Activated T-cell treated with anti-CD3 and anti-CD28 coated beads for 48 hours (primary cell): ENCODE results near the gene ZNF236.

ENCODE experiments used
- DNase-seq: peaks from one replicate; pipeline ENCODE4 v3.0.0-alpha.2; 2020; ENCODE audit warnings: low read depth

ZNF236 gene

DNA sequence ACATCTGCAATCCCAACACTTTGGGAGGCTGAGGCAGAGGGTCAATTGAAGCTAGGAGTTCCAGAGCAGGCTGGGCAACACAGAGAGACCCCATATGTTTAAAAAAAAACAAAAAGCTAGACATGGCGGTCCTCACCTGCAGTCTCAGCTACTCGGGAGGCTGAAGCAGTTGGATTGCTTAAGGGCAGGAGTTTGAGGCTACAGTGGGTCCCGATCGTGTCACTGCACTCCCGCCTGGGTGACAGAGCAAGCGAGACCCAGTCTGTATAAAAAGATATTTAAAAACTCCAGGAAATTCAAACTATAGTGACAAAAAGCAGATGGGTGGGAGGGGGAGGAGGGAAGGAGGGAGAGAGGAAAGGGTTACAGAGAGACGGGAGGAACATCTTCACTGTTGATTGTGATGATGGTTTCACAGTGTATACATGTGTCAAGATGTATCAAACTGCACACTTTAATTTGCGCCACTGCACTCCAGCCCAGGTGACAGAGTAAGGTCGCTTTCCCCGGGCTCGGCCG is 942 bp upstream of the ZNF236 start:
- DNase-seq, result no peak

DNA sequence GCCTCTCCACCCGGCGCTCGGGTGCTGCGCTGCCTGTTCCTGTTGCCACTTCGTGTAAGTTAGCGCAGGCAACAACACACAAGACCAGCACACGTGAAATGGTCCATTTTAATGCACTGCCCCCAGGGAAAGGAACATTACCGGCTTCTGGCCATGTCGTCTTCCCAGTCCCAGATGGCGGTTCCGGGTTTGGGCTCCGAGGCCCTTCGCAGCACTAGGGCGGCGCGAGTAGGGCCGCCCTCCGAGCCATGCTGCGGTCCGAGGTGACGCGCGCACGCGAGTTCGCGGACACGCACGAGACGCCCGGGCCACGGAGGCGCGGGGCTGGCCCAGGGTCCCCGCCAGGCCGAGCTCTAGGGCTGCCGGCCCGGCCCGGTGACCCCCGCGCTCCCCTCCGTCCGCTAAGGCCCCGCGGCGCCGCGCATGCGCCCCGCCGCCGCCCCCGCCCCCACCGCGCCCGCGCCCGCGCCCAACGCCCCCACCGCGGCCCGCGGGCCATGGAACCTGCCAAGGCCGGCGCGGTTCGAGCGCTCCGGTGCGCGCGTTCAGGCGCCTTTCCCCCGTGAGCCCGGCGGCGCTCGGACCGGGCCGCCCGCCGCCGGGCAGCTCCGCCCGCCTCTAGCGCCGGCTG is 367 bp upstream of the ZNF236 start:
- peak; percentile 54 for DNase-seq

DNA sequence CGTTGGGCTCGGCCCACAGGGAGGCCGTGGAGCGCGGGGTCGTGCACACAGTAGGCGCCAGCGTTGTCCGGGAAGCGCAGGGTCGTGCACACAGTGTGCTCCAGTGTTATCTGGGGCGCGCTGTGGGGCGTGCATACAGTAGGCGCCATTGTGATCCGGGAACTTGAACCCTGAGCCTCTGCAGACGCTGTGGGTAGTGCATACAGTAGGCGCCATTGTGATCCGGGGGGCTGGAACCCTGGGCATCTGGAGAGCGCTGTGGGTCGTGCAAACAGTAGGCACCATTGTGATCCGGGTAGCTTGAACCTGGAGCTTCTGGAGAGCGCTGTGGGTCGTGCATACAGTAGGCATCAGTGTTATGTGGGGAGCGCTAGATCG is 793 bp downstream of the ZNF236 start:
- DNase-seq, result no peak

DNA sequence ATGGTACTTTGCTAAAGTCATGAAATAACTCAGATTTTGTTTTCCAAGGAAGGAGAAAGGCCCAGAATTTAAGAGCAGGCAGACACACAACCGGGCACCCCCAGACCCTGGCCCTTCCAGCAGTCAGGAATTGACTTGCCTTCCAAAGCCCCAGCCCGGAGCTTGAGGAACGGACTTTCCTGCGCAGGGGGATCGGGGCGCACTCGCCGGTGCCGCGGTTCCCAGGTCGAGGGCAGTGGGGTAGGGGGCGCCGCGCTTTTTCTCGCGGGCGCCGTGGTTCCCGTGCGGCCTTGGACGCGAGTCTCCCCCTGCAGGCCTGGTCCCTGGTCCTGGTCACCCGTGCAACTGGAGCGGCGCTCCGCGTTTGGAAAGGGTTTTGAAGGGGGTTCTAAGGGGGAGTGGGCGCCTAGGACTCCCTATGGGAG is 1.2 kb downstream of the ZNF236 start:
- DNase-seq, result no peak

DNA sequence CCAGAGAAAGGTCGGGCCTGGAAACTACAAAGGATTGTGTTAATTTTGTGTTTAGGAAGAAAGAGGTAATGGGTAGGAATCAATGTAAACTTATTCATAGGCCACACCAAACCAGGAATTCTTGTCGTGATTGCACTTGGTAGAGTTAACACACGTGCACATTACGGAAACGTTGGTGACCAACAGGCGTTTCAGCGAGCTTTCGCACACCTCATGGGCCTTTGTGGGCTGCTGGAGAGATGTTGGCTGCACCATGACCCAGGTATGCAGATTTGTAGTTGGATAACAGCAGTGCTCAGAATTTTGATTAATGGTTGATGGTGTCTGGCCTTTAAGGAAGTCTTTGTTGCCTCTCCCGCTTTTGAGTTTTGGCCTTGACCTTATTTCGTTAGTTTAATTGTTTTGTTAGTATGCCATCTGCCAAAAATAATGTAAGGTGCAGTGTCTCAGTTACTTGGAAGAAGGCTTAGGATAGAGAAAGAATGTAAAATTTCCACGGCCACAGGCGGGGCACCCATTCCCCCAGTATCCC is 1.9 kb downstream of the ZNF236 start:
- DNase-seq, result no peak

DNA sequence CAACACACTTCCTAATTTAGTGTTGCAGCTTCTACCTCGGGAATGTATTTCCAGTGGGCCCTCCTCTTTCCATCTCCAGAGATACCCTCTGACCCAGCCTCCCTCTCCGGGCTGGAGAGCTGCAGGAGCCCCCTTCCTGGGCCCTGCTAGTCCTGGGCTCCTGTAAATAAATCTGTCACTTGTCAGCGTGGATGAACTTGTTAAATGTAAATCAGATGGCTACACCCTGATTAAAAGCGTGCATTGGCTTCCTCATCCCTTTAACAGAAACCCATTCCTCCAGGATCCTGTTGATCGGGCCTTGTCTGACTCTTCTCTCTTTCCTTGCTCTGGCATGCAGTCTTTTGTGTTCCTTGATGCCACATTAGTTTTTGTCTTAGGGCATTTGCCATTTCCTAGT is 2.4 kb downstream of the ZNF236 start:
- no peak for DNase-seq

DNA sequence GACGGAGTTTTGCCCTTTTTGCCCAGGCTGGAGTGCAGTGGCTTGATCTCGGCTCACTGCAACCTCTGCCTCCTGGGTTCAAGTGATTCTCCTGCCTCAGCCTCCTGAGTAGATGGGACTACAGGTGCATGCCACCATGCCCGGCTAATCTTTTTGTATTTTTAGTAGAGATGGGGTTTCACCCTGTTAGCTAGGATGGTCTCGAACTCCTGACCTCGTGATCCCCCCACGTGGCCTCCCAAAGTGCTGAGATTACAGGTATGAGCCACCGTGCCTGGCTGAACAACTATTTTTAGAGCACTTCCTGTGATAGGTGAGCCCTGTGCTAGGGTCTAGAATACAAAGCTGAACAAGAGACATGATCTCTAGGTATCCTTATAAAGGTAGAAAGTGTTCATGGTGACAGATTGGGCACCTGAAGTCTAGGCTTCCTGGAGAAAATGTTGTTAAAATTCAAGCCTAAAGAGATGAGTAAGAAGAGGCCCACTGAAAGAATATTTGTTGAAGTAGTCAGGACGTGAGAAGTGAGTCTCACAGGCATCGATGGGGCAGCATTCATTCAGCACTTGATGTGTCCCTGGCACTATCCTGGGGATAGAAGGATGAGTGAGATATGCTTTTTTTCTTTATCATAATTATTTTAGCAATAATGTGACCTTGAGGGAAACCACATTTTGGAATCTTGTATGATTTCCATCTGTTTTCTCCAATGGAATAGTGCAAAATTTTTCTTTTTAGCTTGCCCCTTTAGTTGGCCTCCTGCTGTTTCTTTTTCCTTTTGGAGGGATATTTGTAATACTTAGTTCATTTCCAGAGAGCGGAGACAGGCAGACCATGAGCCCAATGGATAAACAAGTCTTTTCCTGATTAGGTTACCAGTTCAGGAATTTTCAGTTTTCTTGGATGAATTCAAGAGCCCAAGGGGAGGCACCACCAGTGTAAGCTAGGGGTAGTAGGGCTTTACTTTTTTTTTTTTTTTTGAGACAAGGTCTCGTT is 5.1 kb downstream of the ZNF236 start:
- DNase-seq, result no peak

DNA sequence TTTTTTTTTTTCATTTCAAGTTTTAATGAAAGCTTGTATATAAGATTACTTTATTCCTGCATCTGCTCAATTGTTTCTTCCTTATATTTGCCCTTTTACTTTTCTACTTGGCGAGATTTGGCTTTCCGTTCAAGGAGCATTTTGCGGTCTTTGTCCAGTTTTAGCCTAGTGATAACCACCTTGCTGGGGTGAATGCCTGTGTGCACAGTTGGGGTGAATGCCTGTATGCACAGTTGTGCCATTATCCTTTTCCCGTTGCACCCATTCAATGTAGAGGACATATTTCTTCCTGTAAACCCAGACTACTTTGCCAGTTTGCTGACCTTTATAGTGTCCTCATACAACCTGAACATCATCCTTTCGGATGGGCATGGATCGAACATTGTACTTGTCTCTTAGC is 12.0 kb downstream of the ZNF236 start:
- DNase-seq, result no peak

DNA sequence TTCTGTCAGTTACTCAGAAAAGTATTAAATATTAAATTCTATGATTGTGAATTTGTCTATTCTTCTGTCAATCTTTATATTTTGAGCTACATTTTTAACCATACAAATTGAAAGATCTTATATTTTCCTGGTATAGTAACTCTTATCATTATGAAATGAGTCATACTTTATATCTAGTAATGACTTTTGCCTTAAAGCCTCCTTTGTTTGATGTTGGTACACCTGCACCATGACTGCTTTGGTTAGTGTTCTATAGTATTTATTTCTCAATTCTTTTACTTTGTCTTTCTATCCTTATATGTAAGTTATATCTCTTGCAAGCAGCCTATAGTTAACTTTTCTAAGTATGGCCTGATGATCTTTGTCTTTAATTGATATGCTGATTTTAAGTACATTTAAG is 13.0 kb downstream of the ZNF236 start:
- DNase-seq, result no peak

DNA sequence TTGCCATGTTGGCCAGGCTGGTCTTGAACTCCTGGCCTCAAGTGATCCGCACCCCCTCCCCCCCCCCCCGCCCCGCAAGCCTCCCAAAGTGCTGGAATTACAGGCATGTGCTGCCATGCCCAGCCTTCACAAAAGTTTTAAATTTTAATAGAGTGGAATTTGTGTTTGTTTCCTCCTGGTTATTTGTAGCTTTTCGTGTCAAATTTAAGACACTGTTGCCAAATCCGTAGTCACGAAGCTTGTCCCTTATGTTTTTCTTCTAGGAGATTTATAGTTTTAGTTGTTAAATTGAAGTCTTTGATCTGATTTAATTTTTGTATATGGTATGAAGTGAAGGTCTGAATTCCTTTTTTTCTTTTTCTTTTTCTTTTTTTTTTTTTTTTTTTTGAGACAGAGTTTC is 14.7 kb downstream of the ZNF236 start:
- DNase-seq, result no peak

DNA sequence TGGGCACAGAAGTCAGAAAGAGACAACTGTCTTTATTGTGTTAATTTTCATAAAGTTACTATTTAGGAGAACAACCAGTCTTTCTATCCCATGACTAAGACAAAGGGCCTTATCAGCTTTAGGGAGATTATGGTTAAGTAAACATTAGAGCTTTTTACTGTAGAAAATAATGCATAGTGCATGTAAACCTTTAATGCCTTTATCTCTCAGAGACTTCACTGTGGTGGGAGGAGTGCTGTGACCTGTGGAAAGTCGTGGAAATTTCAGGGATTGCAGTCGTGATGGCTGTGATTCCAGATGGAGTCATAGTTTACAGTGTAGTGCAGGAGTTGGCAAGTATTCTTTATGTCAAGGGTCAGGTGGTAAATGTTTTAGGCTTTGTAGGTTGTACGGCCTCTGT is 15.8 kb downstream of the ZNF236 start:
- no peak for DNase-seq

DNA sequence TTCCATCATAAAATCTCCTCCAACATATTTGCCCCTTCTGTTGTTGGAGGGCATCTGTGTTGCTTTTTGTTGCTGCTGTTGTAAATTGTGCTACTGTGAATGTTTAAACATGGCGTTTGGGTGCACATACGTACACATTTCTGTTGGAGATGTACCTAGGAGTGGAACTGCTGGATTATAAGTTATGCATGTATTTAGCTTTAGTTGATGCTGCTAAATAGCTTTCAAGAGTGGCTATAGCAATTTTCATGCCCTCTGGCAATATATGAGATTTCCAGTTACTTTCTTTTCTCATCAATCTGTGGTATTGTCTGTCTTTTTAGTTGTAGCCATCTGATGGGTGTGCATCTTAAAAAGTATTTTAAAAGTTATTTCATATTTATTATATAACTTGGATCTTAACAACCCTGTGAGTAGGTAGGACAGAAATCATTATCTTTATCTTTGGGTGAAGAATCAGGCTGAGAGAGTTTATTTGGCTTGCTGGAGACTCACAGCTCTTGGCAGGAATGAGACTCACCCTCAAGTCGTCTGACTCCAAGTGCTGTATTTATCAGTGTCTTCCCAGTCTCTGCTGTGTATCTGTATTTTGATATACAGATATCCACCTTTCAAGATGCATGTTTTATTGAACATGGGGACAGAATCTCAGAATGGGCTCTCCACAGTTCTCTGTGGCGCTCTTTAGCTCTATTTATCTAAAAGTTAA is 16.9 kb downstream of the ZNF236 start:
- no peak for DNase-seq

DNA sequence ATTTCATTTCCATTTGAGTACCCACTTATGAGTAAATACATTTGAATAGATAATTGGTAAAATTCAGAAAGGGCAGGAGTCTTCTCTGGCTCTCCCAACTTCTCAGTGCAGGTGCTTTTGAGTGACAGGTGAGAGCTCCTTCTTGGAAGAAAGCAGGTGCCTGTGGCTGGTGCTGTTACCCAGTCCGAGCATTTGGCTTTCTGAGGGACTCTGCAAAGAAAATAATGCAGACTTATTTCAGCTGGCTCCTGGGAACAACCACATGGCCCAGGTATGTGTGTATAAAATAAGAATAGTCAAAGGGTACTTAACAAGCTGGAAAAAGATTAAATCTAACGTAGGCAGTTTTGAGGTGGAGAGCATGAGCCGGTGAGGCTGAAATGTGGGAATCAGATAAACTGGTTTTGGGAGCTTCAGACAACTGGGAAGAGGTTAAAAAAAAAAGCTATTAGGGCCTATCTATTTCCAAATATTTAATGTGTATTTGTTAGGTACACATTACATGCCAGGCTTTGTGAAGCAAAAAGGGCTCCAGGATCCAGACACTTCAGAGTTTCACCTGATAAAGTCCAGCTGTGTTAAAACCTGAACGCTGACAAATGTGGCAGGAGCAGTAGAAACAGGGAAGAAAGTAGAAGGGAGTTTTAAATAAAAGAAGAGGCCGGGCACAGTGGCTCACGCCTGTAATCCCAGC is 20.6 kb downstream of the ZNF236 start:
- DNase-seq, result no peak

DNA sequence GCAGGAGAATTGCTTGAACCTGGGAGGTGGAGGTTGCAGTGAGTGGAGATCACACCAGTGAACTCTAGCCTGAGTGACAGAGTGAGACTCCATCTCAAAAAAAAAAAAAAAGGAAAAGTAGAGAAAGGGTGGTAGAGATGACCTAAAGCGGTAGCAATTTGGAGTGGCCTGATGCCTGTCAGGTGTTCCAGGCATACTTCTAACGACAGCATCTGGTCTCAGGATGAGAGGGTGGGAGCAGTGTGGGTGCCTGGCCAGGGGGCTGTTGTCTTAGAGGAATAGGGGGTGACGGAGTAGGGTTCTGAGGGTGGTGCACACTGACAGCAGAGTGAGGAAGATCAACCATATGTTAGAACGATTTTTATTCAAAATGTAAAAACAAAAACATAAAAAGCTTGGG is 21.8 kb downstream of the ZNF236 start:
- DNase-seq, result no peak

DNA sequence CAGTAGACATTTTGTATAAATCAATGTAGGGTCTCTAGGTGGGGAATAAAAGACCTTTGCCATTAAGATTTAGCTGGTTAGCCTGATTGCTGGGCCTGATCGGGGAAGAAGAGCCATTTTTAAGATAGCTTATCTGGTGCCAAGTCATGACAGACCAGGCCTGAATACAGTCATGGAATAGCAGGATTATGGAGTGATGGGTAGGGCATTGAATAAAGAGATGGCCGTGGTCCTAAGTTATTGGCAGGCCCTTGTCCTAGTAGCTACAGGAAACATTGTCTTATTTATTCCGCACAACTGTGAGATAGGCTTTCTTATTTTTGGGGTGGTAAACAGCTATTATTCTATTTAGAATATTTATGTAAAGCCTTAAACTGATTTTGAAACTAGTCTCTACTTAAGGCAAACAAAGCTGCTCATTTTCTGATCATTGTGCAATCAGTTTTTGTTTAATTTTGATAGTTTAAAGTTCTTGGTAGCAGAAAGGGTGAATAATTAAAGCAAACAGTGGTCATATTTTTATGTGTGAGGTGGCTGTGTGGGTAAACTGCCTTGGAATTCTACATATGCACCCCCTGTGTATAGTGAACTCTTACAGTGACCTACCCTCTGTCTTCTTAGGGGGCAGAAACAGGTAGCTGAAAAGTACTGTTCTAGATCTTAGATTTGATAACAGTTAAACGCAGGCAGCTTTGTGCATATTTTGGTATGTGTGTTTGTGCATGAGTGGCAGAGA is 22.6 kb downstream of the ZNF236 start:
- no peak for DNase-seq

DNA sequence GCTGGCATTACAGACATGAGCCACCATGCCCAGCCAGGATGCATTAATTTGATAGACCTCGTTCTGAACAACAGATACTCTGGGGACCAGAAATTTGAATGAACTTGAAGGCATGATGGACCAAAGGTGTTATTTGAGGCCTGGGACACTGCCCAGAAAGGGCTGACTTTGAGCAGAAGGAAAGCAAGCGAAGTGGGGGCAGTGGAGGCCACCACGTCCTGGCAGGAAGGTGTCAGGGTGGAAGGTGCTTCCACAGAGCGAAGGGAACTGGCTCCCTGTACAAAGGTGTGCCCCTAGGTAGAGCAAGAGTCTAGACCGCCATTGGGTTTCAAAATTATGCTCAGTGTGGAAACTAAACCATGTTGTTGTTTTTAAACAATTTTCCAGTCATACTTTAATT is 23.9 kb downstream of the ZNF236 start:
- no peak for DNase-seq

DNA sequence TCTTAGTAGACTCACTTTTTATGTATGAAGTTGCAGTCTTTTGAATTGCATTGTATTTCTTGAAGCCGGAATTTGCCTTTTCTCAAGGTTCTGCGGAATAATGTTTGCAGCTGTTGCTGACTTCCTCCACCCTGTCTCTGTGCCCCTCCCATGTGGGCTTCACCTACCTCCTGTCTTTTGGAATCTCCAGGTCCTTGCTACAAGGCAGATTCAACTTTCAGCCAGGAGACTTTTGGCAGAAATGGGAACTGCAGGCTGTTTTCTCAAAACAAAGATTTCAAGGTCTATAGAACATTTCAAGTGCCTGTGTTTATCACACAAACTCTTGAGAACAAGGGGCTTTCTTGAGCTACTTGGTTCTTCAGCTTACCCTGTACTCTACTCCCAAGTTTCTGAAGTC is 25.6 kb downstream of the ZNF236 start:
- no peak for DNase-seq

DNA sequence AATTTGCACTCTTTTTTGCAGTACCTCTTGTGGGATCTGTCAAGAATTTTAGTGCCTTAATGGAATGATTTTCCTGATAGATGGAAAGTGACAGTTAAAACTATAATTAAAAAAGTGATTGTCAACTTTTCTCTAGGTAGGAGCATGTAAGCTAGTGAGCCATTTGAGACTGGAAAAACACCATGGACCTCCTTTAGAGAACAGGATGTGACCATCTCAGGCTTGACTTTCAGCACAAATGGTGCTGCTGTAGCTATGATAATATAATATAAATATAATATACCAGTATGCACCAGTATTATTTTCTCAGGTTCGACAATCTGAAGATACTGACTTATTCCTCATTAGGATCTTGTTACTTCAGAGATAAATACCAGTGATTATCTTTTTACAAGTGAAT is 27.8 kb downstream of the ZNF236 start:
- no peak for DNase-seq

DNA sequence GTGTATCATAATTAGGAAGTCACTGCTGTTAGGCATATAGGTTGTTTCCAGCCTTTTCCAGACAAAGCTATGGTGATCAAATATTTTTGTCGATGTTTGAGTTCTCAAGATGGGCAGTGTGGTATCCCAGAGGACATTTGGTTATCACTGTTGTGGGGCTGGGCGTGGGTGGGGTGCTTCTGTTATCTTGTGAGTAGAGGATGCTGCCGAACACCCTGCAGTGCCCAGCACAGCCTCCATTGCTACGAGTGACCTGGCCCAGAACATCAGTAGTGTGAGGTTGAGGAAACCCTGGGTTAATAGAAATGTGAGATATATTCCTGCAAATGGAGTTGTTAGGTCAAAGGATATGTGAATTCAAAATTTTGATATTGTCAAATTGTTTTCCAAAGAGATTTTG is 33.2 kb downstream of the ZNF236 start:
- no peak for DNase-seq

DNA sequence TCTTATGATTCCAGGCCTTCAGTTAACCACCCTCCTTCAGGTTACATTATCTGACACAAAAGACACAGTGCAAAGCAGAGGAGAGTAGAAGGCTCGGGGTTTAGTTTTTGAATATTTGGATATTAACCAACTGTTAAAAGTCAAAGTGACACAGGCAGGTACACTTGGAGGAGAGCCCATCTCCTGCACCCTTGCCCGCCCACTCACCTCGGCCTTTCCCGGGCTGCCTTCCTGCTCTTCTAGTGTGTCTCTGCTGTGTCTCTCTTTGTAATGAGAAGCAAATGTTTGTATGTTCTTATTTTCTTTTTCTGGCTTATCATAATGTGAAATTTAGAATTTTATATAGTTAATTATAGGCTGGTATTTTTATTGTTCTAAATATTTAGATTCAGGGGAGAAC is 35.1 kb downstream of the ZNF236 start:
- DNase-seq, result no peak
